HepG2 (cell line): ENCODE data around the gene GOLGB1. TPM values are rescaled to one million over a fixed set of nuclear protein-coding genes. Genes with fewer than 3 reads are reported as not detected.

ENCODE experiments used
- ATAC-seq: fragments of 200-7000 bp; cut with Tn5 transposase; 3 replicates; pipeline ENCODE4 v1.9.1; 2020; ENCODE audit warnings: mild to moderate bottlenecking, moderate library complexity
- BruUV-seq: library from RNA; stranded (reverse); fragments of 400-500 nt; replicated peaks from 2 replicates; lab custom pipeline; 2021; lab: Mats Ljungman, UMichigan
- CTCF ChIA-PET: fragments of 300-600 bp; formaldehyde crosslinking; extraction: SDS; loops from one replicate; lab custom pipeline; 2021; ENCODE audit warnings: low total read pairs, inconsistent platforms, low intra/inter-chr PET ratio; lab: Yijun Ruan, JAX
- POLR2A ChIA-PET: fragments of 350-600 bp; sonication (Branson Sonifier 250); formaldehyde crosslinking; loops from one replicate; lab custom pipeline; 2020; ENCODE audit warnings: antibody characterized with exemption, inconsistent platforms; lab: Yijun Ruan, JAX
- DNase-seq: peaks from one replicate; pipeline ENCODE4 v3.0.0-alpha.2; 2015; ENCODE audit warnings: low spot score
- FAIRE-seq: peaks from 3 replicates; lab custom pipeline; 2011; peaks lifted over from hg19 to GRCh38; lab: Jason Lieb, UNC
- H2AFZ ChIP-seq: one replicate; pipeline ENCODE4 v1.6.1; 2011; ENCODE audit warnings: low read length, inconsistent platforms
- H3K27ac ChIP-seq: fragments of 300-600 bp; 3 replicates; pipeline ENCODE4 v1.8.0; 2011; ENCODE audit warnings: mixed run types, mild to moderate bottlenecking, mixed read lengths, low read length, inconsistent platforms; ENCODE audit not compliant: insufficient read depth; ENCODE audit errors: extremely low read length
- H3K27me3 ChIP-seq, 2 experiments: fragments of 200-600 bp in 1 of 2; 2 replicates in 1 of 2; 3 replicates in 1 of 2; pipeline versions ENCODE4 v1.6.0 to v1.8.0; 2011; ENCODE audit warnings: low read length in 2 of 2, mild to moderate bottlenecking in 2 of 2, moderate library complexity in 2 of 2, inconsistent platforms in 1 of 2; ENCODE audit not compliant: insufficient read depth in 2 of 2, control insufficient read depth in 1 of 2
- H3K36me3 ChIP-seq, 2 experiments: fragments of 200-600 bp in 1 of 2; replicated peaks in 1 of 2; 2 replicates in 1 of 2; 3 replicates in 1 of 2; pipeline versions ENCODE4 v1.5.1 to v1.8.0; 2011; ENCODE audit warnings: low read length in 2 of 2, inconsistent platforms in 1 of 2; ENCODE audit not compliant: insufficient read depth in 2 of 2, control insufficient read depth in 1 of 2
- H3K4me1 ChIP-seq: 2 replicates; pipeline ENCODE4 v1.5.1; 2012; ENCODE audit warnings: low read length, inconsistent platforms; ENCODE audit not compliant: insufficient read depth
- H3K4me2 ChIP-seq: 2 replicates; pipeline ENCODE4 v1.6.0; 2011; ENCODE audit warnings: low read depth, low read length, inconsistent platforms
- H3K4me3 ChIP-seq, 3 experiments: fragments of 200-600 bp in 1 of 3; sonication (generic), shearing (Covaris generic) in 1 of 3; replicated peaks in 1 of 3; 2 replicates each; pipeline ENCODE4 v1.5.1; 2011 to 2016; ENCODE audit warnings: low read length in 3 of 3, inconsistent platforms in 2 of 3, low read depth in 2 of 3, mild to moderate bottlenecking in 2 of 3, control low read depth in 1 of 3, mixed read lengths in 1 of 3; ENCODE audit not compliant: insufficient read depth in 1 of 3
- H3K79me2 ChIP-seq: one replicate; pipeline ENCODE4 v1.6.1; 2011; ENCODE audit warnings: low read length, inconsistent platforms; ENCODE audit not compliant: insufficient read depth
- H3K9ac ChIP-seq: 2 replicates; pipeline ENCODE4 v1.6.0; 2011; ENCODE audit warnings: mild to moderate bottlenecking, low read depth, low read length, inconsistent platforms; ENCODE audit not compliant: insufficient read depth
- H3K9me3 ChIP-seq: 2 replicates; pipeline ENCODE4 v1.5.1; 2012; ENCODE audit warnings: mild to moderate bottlenecking, low read length
- H4K20me1 ChIP-seq: 2 replicates; pipeline ENCODE4 v1.6.0; 2011; ENCODE audit warnings: inconsistent platforms, mild to moderate bottlenecking, low read length, moderate library complexity; ENCODE audit not compliant: insufficient read depth
- ATAD3A ChIP-seq: sonication (generic); formaldehyde crosslinking; IDR thresholded peaks from 2 replicates; pipeline ENCODE4 v1.4.0; 2020; ENCODE audit warnings: missing genetic modification reagents
- CHD4 ChIP-seq: fragments of 200-600 bp; sonication (generic); IDR thresholded peaks from 2 replicates; pipeline ENCODE4 v1.7.0; 2017; ENCODE audit warnings: mild to moderate bottlenecking, low read length, borderline replicate concordance
- ELF3 ChIP-seq: IDR thresholded peaks from 2 replicates; pipeline ENCODE4 v1.6.1; 2016; ENCODE audit warnings: missing genetic modification reagents, missing compliant biosample characterization
- GTF3A ChIP-seq: sonication (generic); formaldehyde crosslinking; conservative IDR thresholded peaks from 2 replicates; pipeline ENCODE4 v1.4.0; 2020; ENCODE audit warnings: mild to moderate bottlenecking, missing genetic modification reagents
- HBP1 ChIP-seq: IDR thresholded peaks from 2 replicates; pipeline ENCODE4 v1.6.1; 2016; ENCODE audit warnings: low read depth, control low read depth
- HOMEZ ChIP-seq: IDR thresholded peaks from 2 replicates; pipeline ENCODE4 v1.6.1; 2016; ENCODE audit warnings: low read depth
- JUN ChIP-seq: sonication (generic); formaldehyde crosslinking; IDR thresholded peaks from 2 replicates; pipeline ENCODE4 v1.4.0; 2020; ENCODE audit warnings: mild to moderate bottlenecking, missing genetic modification reagents
- MIER3 ChIP-seq: IDR thresholded peaks from 2 replicates; pipeline ENCODE4 v1.6.1; 2016; ENCODE audit warnings: missing compliant biosample characterization, borderline replicate concordance
- NONO ChIP-seq, 2 experiments: fragments of 450-650 bp in 1 of 2; sonication (generic) in 1 of 2; formaldehyde crosslinking in 1 of 2; IDR thresholded peaks in 1 of 2; conservative IDR thresholded peaks in 1 of 2; 2 replicates each; pipeline versions ENCODE4 v1.6.1 to v1.8.0; 2017 to 2022; ENCODE audit warnings: mild to moderate bottlenecking in 1 of 2, missing genetic modification reagents in 1 of 2, moderate library complexity in 1 of 2
- PTBP1 ChIP-seq: fragments of 200-400 bp; formaldehyde crosslinking; IDR thresholded peaks from 2 replicates; pipeline ENCODE4 v1.6.1; 2018; ENCODE audit warnings: low read length, low read depth; ENCODE audit not compliant: poor library complexity, severe bottlenecking
- THYN1 ChIP-seq: sonication (generic); formaldehyde crosslinking; IDR thresholded peaks from 2 replicates; pipeline ENCODE4 v1.8.1; 2023; ENCODE audit warnings: low read depth, mild to moderate bottlenecking, moderate library complexity, missing genetic modification reagents, borderline replicate concordance
- ZBED4 ChIP-seq: sonication (generic); formaldehyde crosslinking; IDR thresholded peaks from 2 replicates; pipeline ENCODE4 v1.4.0; 2020; ENCODE audit warnings: missing genetic modification reagents, borderline replicate concordance
- ZNF432 ChIP-seq: sonication (generic); formaldehyde crosslinking; IDR thresholded peaks from 2 replicates; pipeline ENCODE4 v1.5.0; 2020; ENCODE audit warnings: missing genetic modification reagents, mild to moderate bottlenecking, borderline replicate concordance
- ZNF607 ChIP-seq: sonication (generic); formaldehyde crosslinking; IDR thresholded peaks from 2 replicates; pipeline ENCODE4 v1.5.1; 2020; ENCODE audit warnings: missing genetic modification reagents, mild to moderate bottlenecking, borderline replicate concordance
- ZNF703 ChIP-seq: sonication (generic); formaldehyde crosslinking; IDR thresholded peaks from 2 replicates; pipeline ENCODE4 v1.5.1; 2020; ENCODE audit warnings: missing genetic modification reagents, mild to moderate bottlenecking, moderate library complexity, borderline replicate concordance
- ZNF784 ChIP-seq: sonication (generic); formaldehyde crosslinking; IDR thresholded peaks from 2 replicates; pipeline ENCODE4 v1.5.1; 2020; ENCODE audit warnings: missing genetic modification reagents, mild to moderate bottlenecking, borderline replicate concordance
- ZNF841 ChIP-seq: sonication (generic); formaldehyde crosslinking; IDR thresholded peaks from 2 replicates; pipeline ENCODE4 v1.8.1; 2023; ENCODE audit warnings: missing genetic modification reagents, borderline replicate concordance
- WGBS: methylation state at CpG from one replicate; pipeline ENCODE4 v1.1.6; 2017; ENCODE audit warnings: low lambda C conversion rate; 5-methylcytosine and 5-hydroxymethylcytosine counted together
- in situ Hi-C: cut with HindIII; loops from 2 replicates; pipeline ENCODE4 v1.10.0; 2017; ENCODE audit warnings: low pct_unique_long_range_greater_than_20kb; ENCODE audit not compliant: extremely low pct_ligation_motif_present
- intact Hi-C: fragments of 100-400 bp; cut with micrococcal nuclease; formaldehyde crosslinking; loops from one replicate; pipeline ENCODE4 v1.10.0; 2022; ENCODE audit not compliant: unreplicated experiment
- polyA plus RNA-seq, 8 experiments: library from polyadenylated mRNA; depleted of rRNA in 3 of 8; stranded (reverse) in 7 of 8; unstranded in 1 of 8; fragments of >200 nt; fragmentation: Illumina TruSeq in 4 of 8; extraction: Trizol in 4 of 8; gene quantifications; 2 replicates each; pipeline versions ENCODE4 v1.2.1 to v1.2.3, GENCODE V29; 2011 to 2016; ENCODE audit warnings: low read depth in 4 of 8, missing spikeins in 1 of 8, mixed read lengths in 1 of 8; ENCODE audit not compliant: insufficient read depth in 1 of 8
- total RNA-seq, 5 experiments: library from RNA; depleted of rRNA; stranded (reverse); fragments of >200 nt; fragmentation: Illumina TruSeq; extraction: Trizol; gene quantifications; 2 replicates each; pipeline ENCODE4 v1.2.3, GENCODE V29; 2016; ENCODE audit warnings: low read depth in 1 of 5

GOLGB1 gene
- total and polyA plus RNA-seq, 2 of the 13 experiments (the other 11 are each of a cell fraction or from before 2014, with no cell fraction given), result 13.1 to 39.5 TPM

GRCh38 chr3:121629601-121630000 lies 119.9 kb downstream of the GOLGB1 start:
- TF ChIP-seq ATAD3A (CRISPR knock-in tag) (no peak), NONO (IDR thresholded peaks at IDR 0.05) (no peak), NONO (CRISPR knock-in tag; conservative IDR thresholded peaks at IDR 0.05) (no peak), HOMEZ (CRISPR knock-in tag) (no peak), ZNF607 (CRISPR knock-in tag) (no peak), THYN1 (no peak), ZNF432 (no peak), JUN (CRISPR knock-in tag) (no peak), HBP1 (CRISPR knock-in tag) (no peak), ZNF703 (no peak), GTF3A (no peak), ZNF784 (CRISPR knock-in tag) (no peak), ZNF841 (CRISPR knock-in tag) (no peak), PTBP1 (no peak), CHD4 (no peak), ZBED4 (CRISPR knock-in tag) (no peak), MIER3 (no peak), ELF3 (CRISPR knock-in tag) (no peak)
- TF ChIP-seq, all 625 proteins: peak for 0
- in situ Hi-C loops (no loop called here), intact Hi-C loops (no loop called here)
- CTCF ChIA-PET, result no interaction called here
- H2AFZ ChIP-seq, result no peak overlapping the region
- H4K20me1 ChIP-seq, result no peaks in the 10 kb centered on the region
- H3K79me2 ChIP-seq, result no peaks in the 10 kb centered on the region
- no peaks in the 10 kb centered on the region for H3K36me3 ChIP-seq
- no peak for DNase-seq
- no peak overlapping the region for H3K4me2 ChIP-seq
- WGBS, result 34% methylated on average over 6 of the region's 6 CpGs
- H3K9me3 ChIP-seq, result no peaks in the 10 kb centered on the region
- no TSS peak for BruUV-seq
- peaks cover 0 to 3% of the 10 kb centered on the region in 2 experiments; a peak in 1 of 5 replicates for H3K27me3 ChIP-seq
- no peak overlapping the region for H3K4me3 ChIP-seq
- no peak overlapping the region for H3K27ac ChIP-seq
- no peak for FAIRE-seq
- H3K4me1 ChIP-seq, result no peaks in the 10 kb centered on the region
- POLR2A ChIA-PET, result no interaction called here
- no peak for ATAC-seq
- H3K9ac ChIP-seq, result no peak overlapping the region
